ENCODE results near the gene CEBPZOS. TPM values are rescaled to one million over a fixed set of nuclear protein-coding genes. Genes with fewer than 3 reads are reported as not detected.
"Not testable (repeated sequence)": the region's sequence is repeated elsewhere in the genome, so short reads cannot be mapped to it uniquely, and the experiment has no call there.

Gene CEBPZOS
- total and polyA plus RNA-seq, 5 experiments from 2014 or later, result 42.3 to 45.4 (median 43.8) TPM

DNA sequence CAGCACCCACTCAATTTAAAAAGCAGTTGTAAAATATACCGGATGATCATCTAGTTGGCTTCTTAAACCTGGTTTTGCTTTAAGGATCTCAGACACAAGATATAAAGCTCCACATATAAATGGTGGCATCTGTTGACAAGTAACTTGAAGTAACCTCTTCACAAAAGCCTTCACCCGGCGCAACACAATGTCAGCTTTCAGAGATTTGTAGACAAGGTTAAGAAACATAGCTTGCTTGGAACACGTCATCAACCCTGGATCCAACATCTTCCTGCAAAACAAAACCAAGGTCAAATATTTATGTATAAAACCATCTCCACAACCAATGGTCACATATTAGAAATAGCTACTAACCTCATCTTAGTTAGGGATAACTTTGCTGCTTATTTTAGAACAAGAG, 26.8 kb downstream of the CEBPZOS start:
- POLR2A ChIA-PET, result interaction anchor here (0.9 kb wide), 1 partner anchor 26 kb away, joined by 3 read pairs; no protein-coding TSS in a partner anchor
- Mint-ChIP-seq H3K27me3 (no peaks in the 10 kb centered on the region), H3K27ac (peak overlapping the region in 4 of 10 donors; percentile 0 to 31 (median 14)), H3K36me3 (peaks cover 17 to 88% (median 49%) of the 10 kb centered on the region in 3 donors), H3K9me3 (no peaks in the 10 kb centered on the region), H3K4me1 (peaks cover 26 to 58% (median 52%) of the 10 kb centered on the region in 4 donors), H3K4me3 (peak overlapping the region in 1 of 10 donors; percentile 8)
- ATAC-seq, result no peak
- DNase-seq, result no peak

DNA sequence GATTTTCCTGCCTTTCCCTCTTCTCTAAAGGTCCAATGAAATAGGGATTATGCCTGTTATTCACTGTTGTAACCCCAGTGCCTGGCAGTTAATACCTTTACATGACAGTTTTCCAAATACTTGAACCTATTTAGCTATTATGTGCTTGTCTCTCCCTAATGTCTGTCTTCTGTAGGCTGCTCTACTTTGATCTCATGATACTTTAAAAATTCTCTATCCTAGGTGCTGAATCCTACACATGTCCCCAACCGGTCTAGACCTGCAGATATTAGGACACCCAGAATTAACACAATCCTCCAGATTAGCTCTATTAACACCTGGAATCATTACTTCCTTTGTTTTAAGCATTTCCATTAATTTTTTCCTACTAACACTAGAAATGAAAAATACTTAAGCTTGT, 27.8 kb downstream of the CEBPZOS start:
- Mint-ChIP-seq H3K36me3 (peaks cover 13 to 86% (median 45%) of the 10 kb centered on the region in 3 donors), H3K27me3 (no peaks in the 10 kb centered on the region), H3K9me3 (no peaks in the 10 kb centered on the region), H3K4me3 (peak overlapping the region in 1 of 10 donors; percentile 51), H3K27ac (peak overlapping the region in 4 of 10 donors; percentile 3 to 27 (median 14)), H3K4me1 (peaks cover 26 to 65% (median 56%) of the 10 kb centered on the region in 4 donors)
- ATAC-seq, result no peak
- DNase-seq, result no peak
- POLR2A ChIA-PET, result no interaction called here

DNA sequence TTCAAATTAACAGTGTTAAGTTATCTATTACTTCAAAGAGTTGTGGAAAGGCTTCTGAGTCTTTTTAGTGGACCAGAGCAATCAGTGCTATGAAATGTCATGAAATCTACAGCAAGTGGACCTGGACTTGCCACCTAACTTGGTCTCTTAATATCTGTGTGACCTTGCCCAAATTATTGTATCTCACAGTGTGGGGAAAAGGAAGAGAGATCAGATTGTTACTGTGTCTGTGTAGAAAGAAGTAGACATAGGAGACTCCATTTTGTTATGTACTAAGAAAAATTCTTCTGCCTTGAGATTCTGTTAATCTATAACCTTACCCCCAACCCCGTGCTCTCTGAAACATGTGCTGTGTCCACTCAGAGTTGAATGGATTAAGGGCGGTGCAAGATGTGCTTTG, 28.8 kb downstream of the CEBPZOS start:
- POLR2A ChIA-PET, ATAC-seq, DNase-seq, H3K27me3 Mint-ChIP-seq, H3K9me3 Mint-ChIP-seq: not testable (repeated sequence)
- H3K4me3 Mint-ChIP-seq, result peak overlapping the region in 9 of 10 donors; percentile 7 to 66 (median 42)
- H3K27ac Mint-ChIP-seq, result peak overlapping the region in 4 of 10 donors; percentile 9 to 67 (median 30)
- H3K36me3 Mint-ChIP-seq, result peaks cover 13 to 78% (median 43%) of the 10 kb centered on the region in 3 donors
- H3K4me1 Mint-ChIP-seq, result peaks cover 26 to 70% (median 59%) of the 10 kb centered on the region in 4 donors

DNA sequence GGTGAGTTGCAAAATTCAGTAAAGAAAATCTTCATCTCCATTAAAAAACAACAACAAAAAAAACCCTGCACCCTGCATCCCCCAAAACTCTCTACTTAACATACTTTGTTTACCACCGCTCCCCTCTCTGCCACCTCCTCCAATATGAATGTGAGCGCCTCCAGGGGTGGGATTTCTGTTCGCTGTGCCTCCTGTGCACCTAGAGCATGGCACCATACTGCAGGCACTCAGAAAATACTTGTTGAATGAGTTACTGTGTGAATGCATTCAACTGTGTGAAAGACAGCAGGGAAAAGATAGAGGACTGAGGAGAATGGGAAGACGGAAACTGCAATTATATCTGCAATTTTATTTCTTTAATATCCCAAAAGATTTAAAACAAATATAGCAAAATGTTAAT, 30.6 kb downstream of the CEBPZOS start:
- Mint-ChIP-seq H3K4me3 (peak overlapping the region in 6 of 10 donors; percentile 5 to 62 (median 17)), H3K27ac (no peak overlapping the region), H3K27me3 (no peaks in the 10 kb centered on the region), H3K4me1 (peaks cover 26 to 66% (median 59%) of the 10 kb centered on the region in 4 donors), H3K9me3 (no peaks in the 10 kb centered on the region), H3K36me3 (peaks cover 13 to 61% (median 31%) of the 10 kb centered on the region in 3 donors)
- ATAC-seq (no peak), DNase-seq (no peak)
- POLR2A ChIA-PET, result no interaction called here

DNA sequence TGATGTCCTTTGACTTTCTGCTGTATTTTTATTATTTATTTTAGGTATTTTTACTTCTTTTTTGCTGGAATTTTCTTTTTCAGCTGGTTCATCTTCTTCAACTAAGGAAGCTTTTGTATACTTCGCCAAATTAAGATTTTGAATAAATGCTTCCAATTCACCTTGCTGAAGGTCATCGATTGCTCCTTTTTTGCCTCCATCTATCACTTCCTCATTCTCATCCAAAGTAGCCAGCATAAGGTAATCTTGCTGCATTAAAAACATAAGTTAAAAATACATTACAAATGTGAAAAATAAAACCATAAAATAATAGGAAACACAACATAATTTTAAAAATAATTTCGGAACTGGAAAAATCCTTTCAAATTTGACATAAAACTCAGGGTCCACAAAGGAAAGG, 32.5 kb downstream of the CEBPZOS start:
- POLR2A ChIA-PET, result no interaction called here
- ATAC-seq, result no peak
- Mint-ChIP-seq H3K27me3 (no peaks in the 10 kb centered on the region), H3K4me3 (no peak overlapping the region), H3K4me1 (peaks cover 13 to 53% (median 44%) of the 10 kb centered on the region in 4 donors), H3K9me3 (no peaks in the 10 kb centered on the region), H3K27ac (no peak overlapping the region), H3K36me3 (peaks cover 13 to 43% (median 21%) of the 10 kb centered on the region in 3 donors)
- DNase-seq, result no peak

DNA sequence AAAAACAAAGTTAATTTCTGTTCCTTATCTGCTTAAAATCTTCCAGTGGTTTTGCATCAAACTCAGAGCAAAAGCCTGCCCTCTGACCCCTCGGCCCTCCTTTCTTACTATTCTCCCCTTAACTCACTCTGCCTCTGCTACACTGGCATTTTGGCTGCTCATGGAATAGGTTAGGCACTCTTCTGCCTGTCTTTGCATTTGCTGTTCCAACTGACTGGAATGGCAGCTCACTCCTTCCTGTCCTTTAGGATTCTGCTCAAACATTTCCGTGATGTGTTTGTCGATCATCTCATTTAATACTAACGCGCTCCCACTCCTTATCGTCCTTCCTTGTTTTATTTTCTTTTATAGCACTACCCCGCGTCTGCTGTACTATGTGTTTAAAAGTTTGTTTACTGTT, 34.3 kb downstream of the CEBPZOS start:
- no peaks in the 10 kb centered on the region for H3K27me3 Mint-ChIP-seq

DNA sequence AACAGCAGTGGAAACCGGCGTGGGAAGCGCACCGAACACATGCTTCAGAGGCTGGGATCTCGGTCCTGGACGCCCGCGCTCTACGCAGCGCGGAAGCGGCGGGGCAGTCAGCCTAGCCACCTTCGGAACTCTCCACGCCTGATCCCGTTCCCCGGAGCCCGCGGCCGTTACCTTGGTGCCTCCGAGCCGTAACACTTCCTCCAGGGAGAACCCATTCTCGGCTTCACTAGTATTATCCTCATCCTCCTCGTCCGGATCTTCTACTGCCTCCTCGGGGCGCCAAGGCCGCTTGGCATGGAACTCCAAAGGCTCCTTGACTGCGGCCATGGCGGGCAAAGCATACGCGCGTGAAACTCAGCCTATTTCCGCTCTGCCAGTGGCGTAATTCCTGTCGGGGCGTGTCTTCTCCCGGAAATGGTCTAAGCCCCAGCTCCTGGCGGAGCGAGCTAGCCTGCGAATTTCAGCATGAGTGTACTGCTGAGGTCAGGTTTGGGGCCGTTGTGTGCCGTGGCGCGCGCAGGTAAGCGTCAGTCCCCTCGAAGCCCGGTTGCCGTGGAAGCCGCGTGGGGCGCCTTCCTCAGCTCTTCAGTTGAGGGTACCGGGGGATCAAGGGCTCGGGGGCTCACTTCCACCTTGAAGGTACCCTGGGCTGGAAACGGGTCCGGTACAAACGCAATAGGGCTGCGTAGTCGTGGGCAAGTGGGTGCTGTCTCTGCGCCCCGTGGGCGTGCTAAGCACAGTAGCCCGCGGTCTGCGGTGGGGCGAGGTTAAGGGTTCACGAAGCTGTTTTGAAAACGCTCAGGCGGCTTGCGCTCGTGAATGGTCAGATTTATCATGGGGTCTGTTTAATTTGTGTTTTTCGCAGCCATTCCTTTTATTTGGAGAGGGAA, 35.2 kb downstream of the CEBPZOS start, which contains the start of the genes CEBPZ and NDUFAF7:
TSS of gene CEBPZ (minus strand) at position 356 of the 890 bp plus-strand sequence. CDS start at position 327, 29 bp downstream.
TSS of gene NDUFAF7 (plus strand) at position 418 of the 890 bp plus-strand sequence. CDS start at position 466, 48 bp downstream.
- Mint-ChIP-seq H3K9me3 (no peaks in the 10 kb centered on the region), H3K4me1 (peaks cover 12 to 48% (median 40%) of the 10 kb centered on the region in 4 donors), H3K27ac (no peak within 1 kb of the TSS), H3K4me3 (no peak within 1 kb of the TSS), H3K27me3 (no peaks in the 10 kb centered on the region), H3K36me3 (peaks cover 4 to 38% (median 25%) of the 10 kb centered on the region in 3 donors)
- POLR2A ChIA-PET, result interaction anchor here (0.5 to 1.7 kb wide), 9 partner anchors 10 to 1553 kb away, joined by 3 to 17 read pairs (median 4); partner anchors contain the start of genes CEBPZOS, EIF2AK2, GPATCH11 and HEATR5B
- ATAC-seq (peak; percentile 88 to 92), DNase-seq (peak; percentile 68 to 94 (median 86))

More for the DNA sequence above, 34.3 kb downstream of the CEBPZOS start:
- POLR2A ChIA-PET, result no interaction called here
- peaks cover 12 to 51% (median 44%) of the 10 kb centered on the region in 4 donors for H3K4me1 Mint-ChIP-seq
- H3K9me3 Mint-ChIP-seq, result no peaks in the 10 kb centered on the region
- DNase-seq (peak in 1 of 10 donors; percentile 4), ATAC-seq (no peak)
- peaks cover 4 to 38% (median 20%) of the 10 kb centered on the region in 3 donors for H3K36me3 Mint-ChIP-seq
- H3K27ac Mint-ChIP-seq, result no peak overlapping the region
- no peak overlapping the region for H3K4me3 Mint-ChIP-seq

DNA sequence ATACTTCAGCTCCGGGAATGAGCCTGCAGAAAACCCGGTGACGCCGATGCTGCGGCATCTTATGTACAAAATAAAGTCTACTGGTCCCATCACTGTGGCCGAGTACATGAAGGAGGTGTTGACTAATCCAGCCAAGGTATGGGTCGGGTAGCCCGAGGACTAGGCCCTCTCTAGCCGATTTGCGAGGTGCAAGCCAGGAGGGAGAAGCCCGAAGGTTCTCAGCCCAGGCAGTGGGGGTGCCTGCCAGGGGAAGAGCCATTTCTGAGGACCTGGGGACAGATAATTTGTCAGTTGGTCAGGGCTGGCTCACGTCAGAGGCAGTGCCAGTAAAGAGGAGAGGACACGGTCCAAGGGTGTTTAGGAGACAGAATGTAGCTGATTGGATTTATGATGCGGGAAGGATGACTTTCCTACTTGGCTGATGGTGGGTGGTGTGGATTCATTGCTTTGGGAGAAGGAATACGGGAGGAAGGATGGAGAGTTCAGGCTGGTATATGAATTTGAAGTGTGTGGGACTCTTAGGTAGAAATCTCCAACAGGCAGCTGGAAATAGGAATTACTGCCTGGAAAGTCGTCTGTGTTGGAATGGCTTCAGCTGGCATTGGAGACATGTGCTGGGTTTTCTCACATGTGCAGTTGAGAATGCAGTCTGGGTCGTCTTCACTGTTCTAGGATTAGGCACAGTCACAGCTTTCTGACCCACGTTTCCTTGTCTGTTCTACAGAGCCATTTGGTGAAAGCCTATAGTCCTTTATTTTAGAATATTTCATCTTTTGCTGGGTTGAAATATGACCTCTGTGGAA, 36.0 kb downstream of the CEBPZOS start:
- Mint-ChIP-seq H3K27me3 (no peaks in the 10 kb centered on the region), H3K36me3 (peaks cover 0 to 38% (median 20%) of the 10 kb centered on the region in 3 donors), H3K4me3 (no peak overlapping the region), H3K27ac (no peak overlapping the region), H3K9me3 (no peaks in the 10 kb centered on the region), H3K4me1 (peaks cover 10 to 40% (median 32%) of the 10 kb centered on the region in 4 donors)
- DNase-seq (no peak), ATAC-seq (peak in 1 of 2 donors; percentile 2)
- POLR2A ChIA-PET, result interaction anchor here (0.5 to 1.7 kb wide), 9 partner anchors 11 to 1552 kb away, joined by 3 to 17 read pairs (median 4); partner anchors contain the start of genes CEBPZOS, EIF2AK2, GPATCH11 and HEATR5B

DNA sequence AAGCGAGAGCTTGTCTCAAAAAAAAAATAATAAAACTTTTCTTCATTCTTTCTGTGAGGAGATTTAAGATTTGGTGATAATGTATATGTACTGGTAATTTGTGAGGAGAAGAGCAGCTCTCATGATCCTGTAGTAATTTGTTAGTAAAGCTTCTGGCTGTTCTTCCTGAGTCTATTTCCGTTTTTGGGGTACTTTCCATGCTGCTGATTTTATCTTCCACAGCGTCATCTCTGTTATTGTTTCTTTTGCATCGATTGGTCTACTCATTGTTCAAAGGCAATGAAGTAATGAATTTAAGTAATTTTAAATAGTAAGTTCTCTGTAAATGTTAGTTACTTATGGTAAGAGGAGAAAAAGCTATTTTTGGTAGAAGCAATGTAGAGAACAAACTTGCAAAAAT, 47.1 kb downstream of the CEBPZOS start:
- no peaks in the 10 kb centered on the region for H3K9me3 Mint-ChIP-seq
- H3K4me3 Mint-ChIP-seq, result peak overlapping the region in 1 of 10 donors; percentile 2
- H3K36me3 Mint-ChIP-seq, result peaks cover 0 to 85% (median 18%) of the 10 kb centered on the region in 3 donors
- no peaks in the 10 kb centered on the region for H3K27me3 Mint-ChIP-seq
- ATAC-seq, result no peak
- peaks cover 0 to 2% (median 0%) of the 10 kb centered on the region in 4 donors for H3K4me1 Mint-ChIP-seq
- POLR2A ChIA-PET, result no interaction called here
- H3K27ac Mint-ChIP-seq, result peak overlapping the region in 4 of 10 donors; percentile 4 to 63 (median 20)
- DNase-seq, result no peak

DNA sequence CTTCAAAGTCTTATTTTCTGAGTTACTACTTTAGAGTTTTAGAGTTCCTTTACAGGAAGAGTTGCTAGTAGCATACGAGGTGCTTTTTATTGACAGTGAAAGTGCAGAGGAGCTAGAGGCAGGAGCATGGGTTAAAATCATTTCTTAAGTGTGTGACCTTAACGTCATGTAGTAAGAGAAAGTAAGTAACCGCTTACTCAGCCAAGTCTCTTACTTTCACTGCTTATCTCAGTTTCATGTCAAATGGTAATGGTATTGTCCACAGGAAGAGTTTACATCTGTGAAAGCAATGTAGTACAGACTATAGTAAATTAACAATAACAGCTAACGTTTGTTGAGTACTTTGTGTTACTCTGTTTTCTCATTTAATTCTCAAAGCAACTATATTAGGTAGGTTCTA, 47.7 kb downstream of the CEBPZOS start:
- Mint-ChIP-seq H3K27me3 (no peaks in the 10 kb centered on the region), H3K4me3 (no peak overlapping the region), H3K9me3 (no peaks in the 10 kb centered on the region), H3K4me1 (peaks cover 0 to 2% (median 0%) of the 10 kb centered on the region in 4 donors), H3K36me3 (peaks cover 0 to 85% (median 19%) of the 10 kb centered on the region in 3 donors), H3K27ac (peak overlapping the region in 4 of 10 donors; percentile 15 to 22 (median 19))
- ATAC-seq (no peak), DNase-seq (no peak)
- POLR2A ChIA-PET, result no interaction called here

DNA sequence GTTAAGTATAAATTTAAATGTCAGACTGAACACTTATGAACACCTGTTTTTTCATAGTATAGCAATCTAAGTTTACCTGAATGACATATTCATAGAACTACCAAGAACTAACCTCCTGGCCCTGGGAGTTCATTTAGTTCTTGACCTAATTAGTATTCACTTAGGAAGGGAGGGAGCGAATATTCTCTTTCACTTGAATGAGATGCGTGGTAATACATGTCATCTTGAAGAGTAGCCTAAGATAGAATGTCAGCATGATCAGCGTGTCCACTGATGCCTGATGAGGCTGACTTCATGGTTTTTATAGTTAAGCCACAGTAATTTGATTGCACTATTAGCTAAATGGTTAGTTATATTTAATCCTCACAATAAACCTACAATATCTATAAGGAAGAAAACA, 48.5 kb downstream of the CEBPZOS start:
- DNase-seq, result no peak
- Mint-ChIP-seq H3K4me1 (peaks cover 0 to 2% (median 0%) of the 10 kb centered on the region in 4 donors), H3K27me3 (no peaks in the 10 kb centered on the region), H3K4me3 (no peak overlapping the region), H3K36me3 (peaks cover 0 to 87% (median 21%) of the 10 kb centered on the region in 3 donors), H3K9me3 (no peaks in the 10 kb centered on the region), H3K27ac (peak overlapping the region in 3 of 10 donors; percentile 18 to 76 (median 25))
- POLR2A ChIA-PET, result no interaction called here
- no peak for ATAC-seq

DNA sequence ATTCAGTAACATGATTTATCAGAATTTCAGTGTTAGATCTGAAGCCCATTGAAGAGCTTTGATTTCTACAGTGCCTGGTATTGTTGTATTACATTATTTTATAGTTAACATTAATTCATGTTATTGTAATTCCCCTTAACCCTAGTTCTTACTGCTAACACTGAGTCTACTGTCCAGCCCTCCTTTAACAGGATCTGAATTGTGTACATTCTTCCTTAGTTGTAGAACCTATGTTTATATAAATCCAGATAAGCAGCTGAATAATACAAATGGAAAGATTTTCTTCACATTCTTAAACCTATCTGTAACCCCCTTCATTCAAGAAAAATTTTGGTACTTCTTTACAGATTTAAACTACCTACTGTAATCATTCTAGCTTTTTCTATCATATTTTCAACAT, 49.9 kb downstream of the CEBPZOS start:
- Mint-ChIP-seq H3K9me3 (no peaks in the 10 kb centered on the region), H3K27ac (peak overlapping the region in 1 of 10 donors; percentile 27), H3K27me3 (no peaks in the 10 kb centered on the region), H3K4me3 (no peak overlapping the region), H3K4me1 (no peaks in the 10 kb centered on the region), H3K36me3 (peaks cover 1 to 88% (median 22%) of the 10 kb centered on the region in 3 donors)
- ATAC-seq (no peak), DNase-seq (no peak)
- POLR2A ChIA-PET, result no interaction called here
